K562 (cell line): ENCODE measurements around the gene KRT75.

Source experiments
- BMI1 ChIP-seq: fragments of 150-350 bp; IDR thresholded peaks from 2 replicates; pipeline ENCODE4 v1.6.1; 2014; ENCODE audit warnings: low read length
- EZH2 ChIP-seq: IDR thresholded peaks from 2 replicates; pipeline ENCODE4 v1.6.1; 2012; ENCODE audit warnings: low read depth, mild to moderate bottlenecking, inconsistent platforms, low read length, borderline replicate concordance
- FOSL1 ChIP-seq: fragments of 200-800 bp; sonication (Bioruptor generic); conservative IDR thresholded peaks from 2 replicates; pipeline ENCODE4 v1.6.1; 2016; ENCODE audit warnings: missing genetic modification characterization, missing compliant biosample characterization
- NFE2L1 ChIP-seq: fragments of 450-650 bp; IDR thresholded peaks from 2 replicates; pipeline ENCODE4 v1.6.1; 2016; ENCODE audit warnings: missing genetic modification characterization, low read depth, mild to moderate bottlenecking, missing compliant biosample characterization, moderate library complexity, borderline replicate concordance
- RFX5 ChIP-seq: IDR thresholded peaks from 2 replicates; pipeline ENCODE4 v1.6.1; 2011; ENCODE audit warnings: low read depth, mild to moderate bottlenecking, improper control_type of control experiment, low read length
- TEAD4 ChIP-seq, 2 experiments: sonication (generic) in 1 of 2; formaldehyde crosslinking in 1 of 2; IDR thresholded peaks; 2 replicates each; pipeline versions ENCODE4 v1.6.1 to v1.8.0; 2012 to 2022; ENCODE audit warnings: borderline replicate concordance in 1 of 2, inconsistent platforms in 1 of 2, low read length in 1 of 2, mild to moderate bottlenecking in 1 of 2, missing genetic modification reagents in 1 of 2
- ZNF224 ChIP-seq: sonication (generic); formaldehyde crosslinking; IDR thresholded peaks from 2 replicates; pipeline ENCODE4 v1.8.0; 2022; ENCODE audit warnings: mild to moderate bottlenecking, missing genetic modification reagents
- TF ChIP-seq, protein P1 (sequence below), 2 experiments: fragments of 450-650 bp in 1 of 2; IDR thresholded peaks; 2 replicates each; pipeline ENCODE4 v1.6.1; 2011 to 2017; ENCODE audit warnings: low read depth in 2 of 2, antibody characterized with exemption in 1 of 2, borderline replicate concordance in 1 of 2, low read length in 1 of 2, mild to moderate bottlenecking in 1 of 2, mixed read lengths in 1 of 2; ENCODE audit not compliant: control insufficient read depth in 1 of 2
- TF ChIP-seq, protein P2 (sequence below): sonication (generic); formaldehyde crosslinking; IDR thresholded peaks from 2 replicates; pipeline ENCODE4 v1.8.0; 2022; ENCODE audit warnings: mild to moderate bottlenecking, missing genetic modification reagents, borderline replicate concordance

DNA sequence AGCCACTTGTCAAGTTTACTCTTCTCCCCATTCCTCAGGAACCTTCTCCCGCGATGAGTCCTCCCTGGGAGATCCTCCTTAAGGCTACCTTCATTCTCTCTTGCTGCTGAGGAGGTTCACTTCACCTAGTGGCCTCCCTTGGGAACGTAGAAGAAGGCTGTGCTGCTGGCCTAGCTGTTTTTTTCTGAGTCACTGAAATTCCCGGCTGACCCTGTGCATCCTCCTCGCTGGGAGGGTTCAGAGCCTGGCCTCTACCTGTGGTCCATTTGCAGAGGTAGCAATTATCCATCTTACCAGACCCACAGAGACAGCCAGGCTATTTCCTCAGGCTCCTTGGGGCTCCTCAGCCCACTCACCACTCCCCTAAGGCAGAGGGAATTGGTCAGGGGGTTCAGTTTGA, 32.6 kb downstream of the KRT75 start:
- TF ChIP-seq NFE2L1 (tag): no peak
- TF ChIP-seq, protein P1, sequence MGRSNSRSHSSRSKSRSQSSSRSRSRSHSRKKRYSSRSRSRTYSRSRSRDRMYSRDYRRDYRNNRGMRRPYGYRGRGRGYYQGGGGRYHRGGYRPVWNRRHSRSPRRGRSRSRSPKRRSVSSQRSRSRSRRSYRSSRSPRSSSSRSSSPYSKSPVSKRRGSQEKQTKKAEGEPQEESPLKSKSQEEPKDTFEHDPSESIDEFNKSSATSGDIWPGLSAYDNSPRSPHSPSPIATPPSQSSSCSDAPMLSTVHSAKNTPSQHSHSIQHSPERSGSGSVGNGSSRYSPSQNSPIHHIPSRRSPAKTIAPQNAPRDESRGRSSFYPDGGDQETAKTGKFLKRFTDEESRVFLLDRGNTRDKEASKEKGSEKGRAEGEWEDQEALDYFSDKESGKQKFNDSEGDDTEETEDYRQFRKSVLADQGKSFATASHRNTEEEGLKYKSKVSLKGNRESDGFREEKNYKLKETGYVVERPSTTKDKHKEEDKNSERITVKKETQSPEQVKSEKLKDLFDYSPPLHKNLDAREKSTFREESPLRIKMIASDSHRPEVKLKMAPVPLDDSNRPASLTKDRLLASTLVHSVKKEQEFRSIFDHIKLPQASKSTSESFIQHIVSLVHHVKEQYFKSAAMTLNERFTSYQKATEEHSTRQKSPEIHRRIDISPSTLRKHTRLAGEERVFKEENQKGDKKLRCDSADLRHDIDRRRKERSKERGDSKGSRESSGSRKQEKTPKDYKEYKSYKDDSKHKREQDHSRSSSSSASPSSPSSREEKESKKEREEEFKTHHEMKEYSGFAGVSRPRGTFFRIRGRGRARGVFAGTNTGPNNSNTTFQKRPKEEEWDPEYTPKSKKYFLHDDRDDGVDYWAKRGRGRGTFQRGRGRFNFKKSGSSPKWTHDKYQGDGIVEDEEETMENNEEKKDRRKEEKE (IDR thresholded peaks at IDR 0.05; ENCODE audit: borderline replicate concordance in 1 of 2, control insufficient read depth in 1 of 2, low read depth in 2 of 2, low read length in 1 of 2): no peak
- no peak for TF ChIP-seq TEAD4 (IDR thresholded peaks at IDR 0.05; ENCODE audit: low read length)
- no peak for TF ChIP-seq TEAD4 (CRISPR knock-in tag; IDR thresholded peaks at IDR 0.05; ENCODE audit: borderline replicate concordance)
- TF ChIP-seq, protein P2, sequence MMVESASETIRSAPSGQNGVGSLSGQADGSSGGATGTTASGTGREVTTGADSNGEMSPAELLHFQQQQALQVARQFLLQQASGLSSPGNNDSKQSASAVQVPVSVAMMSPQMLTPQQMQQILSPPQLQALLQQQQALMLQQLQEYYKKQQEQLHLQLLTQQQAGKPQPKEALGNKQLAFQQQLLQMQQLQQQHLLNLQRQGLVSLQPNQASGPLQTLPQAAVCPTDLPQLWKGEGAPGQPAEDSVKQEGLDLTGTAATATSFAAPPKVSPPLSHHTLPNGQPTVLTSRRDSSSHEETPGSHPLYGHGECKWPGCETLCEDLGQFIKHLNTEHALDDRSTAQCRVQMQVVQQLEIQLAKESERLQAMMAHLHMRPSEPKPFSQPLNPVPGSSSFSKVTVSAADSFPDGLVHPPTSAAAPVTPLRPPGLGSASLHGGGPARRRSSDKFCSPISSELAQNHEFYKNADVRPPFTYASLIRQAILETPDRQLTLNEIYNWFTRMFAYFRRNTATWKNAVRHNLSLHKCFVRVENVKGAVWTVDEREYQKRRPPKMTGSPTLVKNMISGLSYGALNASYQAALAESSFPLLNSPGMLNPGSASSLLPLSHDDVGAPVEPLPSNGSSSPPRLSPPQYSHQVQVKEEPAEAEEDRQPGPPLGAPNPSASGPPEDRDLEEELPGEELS (CRISPR knock-in tag): no peak
- TF ChIP-seq BMI1: no peak
- no peak for TF ChIP-seq FOSL1
- no peak for TF ChIP-seq RFX5
- no peak for TF ChIP-seq EZH2
- no peak for TF ChIP-seq ZNF224 (CRISPR knock-in tag)
